COR-L47 (cell line): ENCODE data around the gene N4BP3.
"Not testable (repeated sequence)": the region's sequence is repeated elsewhere in the genome, so short reads cannot be mapped to it uniquely, and the experiment has no call there.

Experiments used
- DNase-seq: peaks from one replicate; lab custom pipeline; 2025; lab: John Stamatoyannopoulos, UW

N4BP3 gene

DNA sequence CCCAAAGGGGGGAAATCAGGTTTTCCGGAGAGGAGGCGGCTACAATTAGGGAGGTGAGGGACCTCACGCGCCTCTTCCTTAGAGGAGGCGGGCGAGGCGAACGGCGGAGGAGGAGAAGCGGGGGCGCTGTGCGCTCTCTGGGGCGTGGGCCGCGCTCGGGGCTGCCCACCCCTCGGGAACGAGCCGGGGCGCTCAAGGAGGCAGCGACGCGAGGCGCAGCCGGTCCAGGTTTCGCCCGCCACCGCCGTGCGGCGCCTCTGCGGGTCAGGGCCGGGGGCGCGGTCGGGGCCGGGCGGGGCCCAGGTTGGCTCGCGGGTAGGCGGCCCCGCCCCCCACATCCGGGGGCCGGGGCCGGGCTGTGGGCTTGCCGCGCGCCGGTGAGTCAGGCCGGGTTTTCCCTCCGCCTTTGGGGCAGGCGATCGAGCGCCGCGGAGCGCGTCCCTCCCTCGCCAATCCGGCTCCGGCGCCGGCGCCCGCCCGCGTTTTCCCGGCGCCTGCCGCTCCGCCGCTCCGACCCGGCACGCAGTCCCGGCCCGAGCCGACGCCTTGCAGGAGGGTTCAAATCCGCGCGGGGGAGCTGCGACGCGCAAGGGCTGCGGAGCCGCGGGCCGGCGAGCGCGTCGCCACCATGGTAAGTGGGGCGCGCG, at the start of gene N4BP3:
N4BP3 (plus strand) TSS at position 392 of the 647 bp plus-strand sequence. CDS start 6,052 bp downstream, outside the sequence.
- DNase-seq: peak; percentile 77

DNA sequence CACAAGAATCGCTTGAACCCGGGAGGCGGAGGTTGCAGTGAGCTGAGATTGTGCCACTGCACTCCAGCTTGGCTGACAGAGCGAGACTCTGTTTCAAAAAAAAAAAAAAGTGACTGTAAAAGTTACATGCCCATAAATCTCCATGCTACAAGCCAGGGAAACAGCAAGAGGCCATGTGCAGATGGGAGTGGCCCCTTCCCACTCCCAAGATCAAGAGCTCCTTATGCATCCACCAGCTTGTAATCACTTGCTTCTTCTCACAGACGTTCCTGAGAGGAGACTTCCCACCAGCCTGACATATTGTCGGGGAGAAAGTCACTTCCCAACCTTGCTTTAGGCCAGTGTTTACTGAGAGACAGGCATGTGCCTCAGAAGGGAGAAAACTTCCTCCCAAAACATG, 45.6 kb upstream of the N4BP3 start:
- no peak for DNase-seq

GRCh38 chr5:178068293-178068692, 45.0 kb upstream of the N4BP3 start:
- DNase-seq: peak; percentile 94

DNA sequence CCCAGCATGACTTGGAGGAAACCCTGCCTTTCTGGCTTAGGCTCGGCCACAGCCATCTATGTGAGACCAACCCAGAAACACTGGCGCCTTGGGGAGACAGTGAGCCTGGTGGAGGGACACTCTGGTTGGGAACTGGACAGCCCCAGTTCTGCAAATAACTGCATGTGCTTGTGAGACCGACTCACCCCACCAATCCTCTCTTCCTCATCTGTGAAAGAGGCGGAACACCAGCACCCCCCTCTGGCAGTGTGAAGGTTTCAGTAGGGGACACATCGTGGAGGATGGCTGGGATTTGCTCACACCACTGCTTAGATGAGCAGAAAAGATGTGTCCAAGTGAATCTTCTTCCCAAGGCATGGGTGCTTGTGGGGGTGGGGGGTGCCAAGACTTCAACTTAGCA, 43.4 kb upstream of the N4BP3 start:
- DNase-seq: peak; percentile 46

DNA sequence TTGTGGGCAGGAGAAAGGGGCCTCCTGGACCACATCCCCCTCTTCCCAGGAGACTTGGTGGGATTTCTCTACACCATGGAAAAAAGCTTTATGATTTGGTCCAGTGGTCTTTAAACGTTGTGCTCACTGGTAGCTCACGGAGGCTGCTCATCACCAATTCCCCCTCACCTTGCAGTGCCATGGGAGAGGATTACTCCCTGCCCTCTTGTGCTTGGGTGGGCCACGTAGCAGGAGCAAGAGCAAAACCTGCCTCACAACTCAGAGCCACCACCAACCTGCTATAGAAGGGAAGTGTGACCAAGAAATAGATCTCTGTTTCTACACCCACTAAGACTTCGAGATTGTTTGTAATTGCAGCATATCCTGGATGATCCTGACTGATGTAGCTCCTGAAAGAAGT, 42.2 kb upstream of the N4BP3 start:
- DNase-seq: no peak

DNA sequence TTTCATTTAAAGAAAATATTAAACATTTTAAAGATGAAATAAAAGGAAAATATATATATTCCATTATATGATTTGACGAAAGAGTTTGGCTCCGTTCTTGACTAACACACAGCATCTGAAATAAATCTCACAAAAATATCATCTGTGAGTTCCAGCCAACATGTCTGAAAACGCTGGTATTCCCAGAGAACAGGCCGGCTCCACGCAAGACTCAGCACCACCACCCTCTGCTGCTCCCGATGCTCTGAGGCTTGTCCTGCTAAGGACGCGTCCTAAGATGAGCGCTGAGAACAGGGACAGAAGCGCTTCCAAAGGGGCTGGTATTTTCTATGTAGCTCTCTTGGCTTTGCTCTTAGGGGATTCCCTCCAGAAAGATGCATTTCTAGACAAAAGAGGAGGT, 40.6 kb upstream of the N4BP3 start:
- DNase-seq: no peak

GRCh38 chr5:178074266-178074952, 38.9 kb upstream of the N4BP3 start:
- no peak for DNase-seq

- not testable (repeated sequence) for DNase-seq
These were observed 36.4 kb upstream of the N4BP3 start for GRCh38 chr5:178076965-178077364.

DNA sequence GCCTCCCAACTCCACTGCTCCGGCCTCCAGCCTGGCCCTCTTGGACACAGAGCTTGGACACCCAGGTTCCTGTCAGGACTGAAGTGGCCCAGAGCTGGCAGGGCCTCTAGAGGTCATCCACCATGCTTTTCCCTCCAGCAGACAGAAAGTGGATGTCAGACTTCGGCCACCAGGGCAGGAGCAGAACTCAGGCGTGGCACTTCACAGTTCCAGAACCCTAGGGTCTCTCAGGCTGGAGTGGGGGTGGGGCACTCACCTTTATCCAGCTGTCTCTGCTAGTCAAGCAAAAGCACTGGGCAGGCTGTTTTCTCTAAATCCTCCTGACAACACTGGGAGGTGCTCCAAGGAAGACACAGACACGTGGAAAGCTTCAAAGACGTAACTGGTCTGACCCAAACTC, 35.6 kb upstream of the N4BP3 start:
- no peak for DNase-seq

- no peak for DNase-seq
These were observed 34.9 kb upstream of the N4BP3 start for GRCh38 chr5:178078197-178079010.

DNA sequence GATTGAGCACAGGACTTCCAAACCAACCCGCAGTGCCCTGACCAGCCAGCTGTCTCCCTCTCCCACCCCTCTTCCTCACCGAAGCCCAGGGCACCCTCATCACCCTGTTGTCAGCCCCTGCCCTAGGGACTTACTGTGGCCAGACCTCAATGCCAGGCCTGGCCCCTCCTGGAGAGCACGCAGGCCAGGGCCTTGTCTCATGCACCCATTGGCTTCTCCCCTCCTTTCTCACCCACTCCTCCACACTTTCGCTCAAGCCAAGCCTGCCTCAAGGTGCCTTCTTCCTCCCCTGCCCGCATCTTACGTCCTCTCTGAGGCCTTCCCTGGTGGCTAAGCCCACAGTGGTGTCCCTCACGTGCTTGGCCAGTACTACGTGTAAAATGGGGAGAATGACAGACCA, 33.3 kb upstream of the N4BP3 start:
- no peak for DNase-seq

- no peak for DNase-seq
These were observed 32.5 kb upstream of the N4BP3 start for GRCh38 chr5:178080618-178081410.

DNA sequence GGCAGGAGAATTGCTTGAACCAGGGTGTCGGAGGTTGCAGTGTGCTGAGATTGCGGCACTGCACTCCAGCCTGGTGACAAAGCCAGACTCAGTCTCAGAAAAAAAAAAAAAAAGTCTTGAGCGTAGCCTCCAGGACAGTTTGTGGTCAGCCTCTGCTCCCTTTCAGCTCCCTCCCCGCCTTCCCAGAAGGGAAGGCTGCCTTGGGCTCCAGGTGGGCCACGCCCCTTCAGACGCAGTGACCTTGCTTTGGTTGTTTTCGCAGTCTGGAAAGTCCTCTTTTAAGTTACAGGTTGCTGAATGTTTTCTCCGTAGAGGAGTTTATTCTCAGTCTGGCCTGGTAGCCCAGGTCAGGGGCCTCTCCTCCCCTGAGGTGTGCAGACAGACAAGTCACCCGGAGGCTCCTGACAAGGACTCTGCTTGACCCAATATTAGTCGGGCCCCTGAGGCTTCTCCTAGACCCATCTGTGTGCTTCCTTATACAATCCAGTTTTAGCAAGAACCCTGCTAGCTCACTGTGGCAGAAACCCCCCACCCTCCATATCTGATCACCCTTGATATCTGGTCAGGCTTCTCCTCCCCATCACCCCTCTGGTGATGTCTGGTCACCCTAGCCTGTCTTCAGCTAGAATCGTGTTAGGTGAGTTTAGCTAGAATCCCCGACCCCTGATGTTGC, 31.6 kb upstream of the N4BP3 start:
- no peak for DNase-seq

DNA sequence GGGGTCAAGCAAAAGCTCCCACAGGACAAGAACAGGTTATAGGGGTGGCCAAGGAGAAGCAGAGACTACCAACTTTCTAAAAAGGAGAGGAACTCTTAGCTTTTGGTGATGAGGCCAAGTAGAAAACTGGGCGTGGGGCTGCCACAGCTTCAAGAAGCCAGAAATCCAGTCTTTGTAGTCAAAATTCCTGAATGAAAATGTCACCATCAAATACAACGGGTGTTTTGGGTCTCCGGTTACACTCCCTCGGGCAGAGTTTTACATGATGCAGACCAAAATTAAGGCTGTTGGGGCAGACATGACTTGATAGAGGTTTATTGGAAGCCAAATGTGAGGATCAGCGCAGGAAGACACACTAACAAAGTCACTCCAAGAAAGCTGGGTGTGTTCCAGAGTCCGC, 29.4 kb upstream of the N4BP3 start:
- DNase-seq: no peak

DNA sequence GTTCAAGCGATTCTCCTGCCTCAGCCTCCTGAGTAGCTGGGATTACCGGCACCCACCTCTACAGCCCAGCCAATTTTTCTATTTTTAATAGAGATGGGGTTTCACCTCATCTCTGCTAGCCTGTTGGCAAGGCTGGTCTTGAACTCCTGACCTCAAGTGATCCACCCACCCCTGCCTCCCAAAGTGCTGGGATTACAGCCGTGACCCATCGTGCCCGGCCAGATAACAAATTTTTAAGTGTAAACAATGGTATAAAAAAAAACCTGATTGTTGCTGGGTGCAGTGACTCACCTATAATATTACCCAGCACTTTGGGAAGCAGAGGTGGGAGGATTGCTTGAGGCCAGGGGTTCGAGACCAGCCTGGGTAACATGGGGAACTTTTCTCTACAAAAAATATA, 28.0 kb upstream of the N4BP3 start:
- no peak for DNase-seq

DNA sequence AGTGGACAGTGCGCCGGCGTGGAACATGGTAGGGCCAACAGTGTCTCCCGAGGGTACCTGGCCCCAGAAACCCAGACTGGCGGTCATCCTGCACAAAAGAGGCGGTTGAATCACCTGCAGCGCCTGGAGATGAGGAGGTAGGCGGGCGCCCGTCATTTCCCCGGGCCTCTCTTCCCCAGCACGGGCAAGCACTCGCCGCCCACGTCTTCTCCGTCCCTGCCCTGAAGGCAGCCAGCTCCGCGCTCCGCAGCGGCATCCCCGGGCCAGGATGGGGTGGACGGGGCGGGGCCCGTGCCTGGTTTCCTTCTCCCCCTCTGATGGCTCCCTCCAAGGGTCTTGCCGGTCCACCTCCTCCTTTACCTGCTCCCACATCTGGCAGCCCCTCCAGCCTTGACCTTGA, 27.1 kb upstream of the N4BP3 start:
- DNase-seq: no peak

DNA sequence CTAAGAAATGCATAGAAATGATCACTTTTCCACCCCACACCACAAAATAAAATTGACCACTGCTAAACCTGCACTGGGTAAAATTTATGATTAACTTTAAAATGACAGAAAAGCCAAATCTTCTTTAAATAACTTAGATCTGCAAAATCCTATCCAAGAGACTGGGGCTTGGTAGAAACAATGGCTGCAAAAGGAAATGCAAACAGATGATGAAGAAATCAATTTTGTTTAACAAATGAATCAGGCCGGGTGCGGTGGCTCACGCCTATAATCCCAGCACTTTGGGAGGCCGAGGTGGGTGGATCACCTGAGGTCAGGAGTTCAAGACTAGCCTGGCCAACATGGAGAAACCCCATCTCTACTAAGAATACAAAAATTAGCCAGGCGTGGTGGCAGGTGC, 26.1 kb upstream of the N4BP3 start:
- not testable (repeated sequence) for DNase-seq

- DNase-seq: no peak
These were observed 22.5 kb upstream of the N4BP3 start for GRCh38 chr5:178090856-178091255.

DNA sequence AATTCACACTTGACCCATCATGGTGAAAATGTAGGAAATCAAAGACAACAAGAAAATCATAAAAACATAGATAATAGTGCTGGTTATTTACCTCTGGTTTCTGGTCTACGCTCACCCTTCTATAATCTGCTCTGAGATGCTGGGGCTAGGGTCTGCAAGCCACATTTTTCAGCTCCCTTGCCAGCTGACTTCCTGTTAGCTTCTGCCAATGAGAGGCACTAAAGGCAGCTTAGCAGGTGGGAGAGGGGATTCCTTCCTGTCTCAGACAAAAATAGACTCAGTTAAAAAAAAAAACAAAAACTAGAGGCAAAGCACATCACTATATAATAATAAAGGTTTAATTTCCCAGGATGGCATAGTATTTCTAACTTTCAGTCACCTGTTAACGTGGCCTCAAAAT, 20.2 kb upstream of the N4BP3 start:
- no peak for DNase-seq

GRCh38 chr5:178094345-178094744, 19.0 kb upstream of the N4BP3 start:
- no peak for DNase-seq

GRCh38 chr5:178098685-178099084, 14.6 kb upstream of the N4BP3 start:
- DNase-seq: no peak

DNA sequence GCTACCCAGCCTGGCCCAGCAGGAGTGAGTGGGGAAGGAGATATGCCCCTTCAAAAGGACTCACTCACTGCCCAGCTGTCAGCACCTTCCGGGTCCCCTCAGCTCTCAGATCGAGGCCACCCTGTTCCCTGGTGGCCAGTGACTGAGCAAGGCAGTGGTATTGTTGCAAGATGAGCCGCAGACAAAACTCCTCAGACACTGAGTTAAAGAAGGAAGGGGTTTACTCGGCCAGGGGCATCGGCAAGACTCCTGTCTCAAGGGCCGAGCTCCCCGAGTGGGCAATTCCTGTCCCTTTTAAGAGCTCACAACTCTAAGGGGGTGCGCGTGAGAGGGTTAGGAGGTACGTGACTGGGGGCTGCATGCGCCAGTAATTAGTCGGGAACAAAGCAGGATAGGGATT, 9.7 kb upstream of the N4BP3 start:
- no peak for DNase-seq
